Chondrocyte (in vitro differentiated cells): Measurements from ENCODE around the gene ZNF664. TPM values are rescaled to one million over a fixed set of nuclear protein-coding genes. Genes with fewer than 3 reads are reported as not detected.

ENCODE experiments used
- DNase-seq: peaks from one replicate; pipeline ENCODE4 v3.0.0; 2021; ENCODE audit warnings: mixed read lengths, low spot score
- H3K27ac Mint-ChIP-seq: one replicate; pipeline ENCODE4 v1.8.0; 2021; ENCODE audit warnings: mild to moderate bottlenecking, moderate library complexity, mixed read lengths; ENCODE audit not compliant: unreplicated experiment
- H3K27me3 Mint-ChIP-seq: 2 replicates; pipeline ENCODE4 v1.8.0; 2021; ENCODE audit warnings: low read depth, mixed read lengths
- H3K36me3 Mint-ChIP-seq: 2 replicates; pipeline ENCODE4 v1.8.0; 2021; ENCODE audit warnings: low read depth, mixed read lengths
- H3K4me1 Mint-ChIP-seq: 2 replicates; pipeline ENCODE4 v1.8.0; 2021; ENCODE audit warnings: low read depth, mild to moderate bottlenecking, mixed read lengths
- H3K4me3 Mint-ChIP-seq: one replicate; pipeline ENCODE4 v1.8.0; 2021; ENCODE audit warnings: mild to moderate bottlenecking, moderate library complexity, mixed read lengths; ENCODE audit not compliant: unreplicated experiment
- H3K9me3 Mint-ChIP-seq: 2 replicates; pipeline ENCODE4 v1.8.0; 2021; ENCODE audit warnings: low read depth, mixed read lengths
- total RNA-seq: library from RNA; stranded (reverse); gene quantifications from 3 replicates; pipeline ENCODE4 v1.2.1, GENCODE V29; 2021
- TF ChIP-seq, protein P1 (sequence below): fragments of 200-600 bp; sonication (generic); IDR thresholded peaks from 2 replicates; pipeline ENCODE4 v1.5.0; 2021; ENCODE audit warnings: antibody characterized with exemption, mild to moderate bottlenecking, moderate library complexity

ZNF664 gene
- total RNA-seq, 1 donor from 2014 or later = 88.0 TPM

DNA sequence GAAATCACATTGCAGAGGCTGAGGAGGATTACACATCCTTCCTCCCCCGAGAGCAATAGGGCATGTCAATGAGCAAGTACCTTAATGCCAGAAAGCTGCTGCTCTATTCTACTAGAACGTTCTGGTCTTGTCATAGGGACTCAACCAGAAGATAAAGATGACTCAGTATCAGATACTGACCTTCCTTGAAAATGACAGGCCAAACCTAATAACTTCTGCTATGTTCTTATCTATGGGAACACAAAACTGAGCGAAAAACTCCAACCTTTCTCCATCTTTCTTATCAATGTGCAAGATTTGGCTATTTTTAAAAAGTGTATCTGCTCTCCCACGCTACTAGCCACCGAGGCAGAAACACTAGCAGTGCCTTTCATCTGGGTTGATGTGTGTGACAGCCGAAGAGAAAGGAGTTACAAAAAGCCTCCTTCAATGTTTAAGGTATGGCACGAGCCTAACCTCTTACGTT lies 5.9 kb upstream of the ZNF664 start:
- H3K36me3 Mint-ChIP-seq = no peaks in the 10 kb centered on the region
- TF ChIP-seq, protein P1, sequence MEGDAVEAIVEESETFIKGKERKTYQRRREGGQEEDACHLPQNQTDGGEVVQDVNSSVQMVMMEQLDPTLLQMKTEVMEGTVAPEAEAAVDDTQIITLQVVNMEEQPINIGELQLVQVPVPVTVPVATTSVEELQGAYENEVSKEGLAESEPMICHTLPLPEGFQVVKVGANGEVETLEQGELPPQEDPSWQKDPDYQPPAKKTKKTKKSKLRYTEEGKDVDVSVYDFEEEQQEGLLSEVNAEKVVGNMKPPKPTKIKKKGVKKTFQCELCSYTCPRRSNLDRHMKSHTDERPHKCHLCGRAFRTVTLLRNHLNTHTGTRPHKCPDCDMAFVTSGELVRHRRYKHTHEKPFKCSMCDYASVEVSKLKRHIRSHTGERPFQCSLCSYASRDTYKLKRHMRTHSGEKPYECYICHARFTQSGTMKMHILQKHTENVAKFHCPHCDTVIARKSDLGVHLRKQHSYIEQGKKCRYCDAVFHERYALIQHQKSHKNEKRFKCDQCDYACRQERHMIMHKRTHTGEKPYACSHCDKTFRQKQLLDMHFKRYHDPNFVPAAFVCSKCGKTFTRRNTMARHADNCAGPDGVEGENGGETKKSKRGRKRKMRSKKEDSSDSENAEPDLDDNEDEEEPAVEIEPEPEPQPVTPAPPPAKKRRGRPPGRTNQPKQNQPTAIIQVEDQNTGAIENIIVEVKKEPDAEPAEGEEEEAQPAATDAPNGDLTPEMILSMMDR = no peak
- H3K4me1 Mint-ChIP-seq = peaks cover 50% of the 10 kb centered on the region
- H3K9me3 Mint-ChIP-seq = no peaks in the 10 kb centered on the region
- DNase-seq = no peak
- no peak overlapping the region for H3K4me3 Mint-ChIP-seq
- H3K27ac Mint-ChIP-seq = no peak overlapping the region
- H3K27me3 Mint-ChIP-seq = no peaks in the 10 kb centered on the region

GRCh38 chr12:123971449-123971769 lies 1.6 kb upstream of the ZNF664 start:
- H3K27me3 Mint-ChIP-seq = no peaks in the 10 kb centered on the region
- TF ChIP-seq, protein P1 = no peak
- no peaks in the 10 kb centered on the region for H3K9me3 Mint-ChIP-seq
- no peak for DNase-seq
- H3K36me3 Mint-ChIP-seq = peaks cover 5% of the 10 kb centered on the region
- H3K4me3 Mint-ChIP-seq = peak overlapping the region; percentile 89
- H3K4me1 Mint-ChIP-seq = peaks cover 67% of the 10 kb centered on the region
- H3K27ac Mint-ChIP-seq = peak overlapping the region; percentile 94

- peak overlapping the region; percentile 94 for H3K27ac Mint-ChIP-seq
- no peaks in the 10 kb centered on the region for H3K9me3 Mint-ChIP-seq
- H3K27me3 Mint-ChIP-seq = no peaks in the 10 kb centered on the region
- peak overlapping the region; percentile 89 for H3K4me3 Mint-ChIP-seq
- peaks cover 5% of the 10 kb centered on the region for H3K36me3 Mint-ChIP-seq
- TF ChIP-seq, protein P1 = no peak
- DNase-seq = no peak
- peaks cover 65% of the 10 kb centered on the region for H3K4me1 Mint-ChIP-seq
These were observed 1.1 kb upstream of the ZNF664 start for GRCh38 chr12:123971770-123972456.

- no peak for DNase-seq
- no peaks in the 10 kb centered on the region for H3K9me3 Mint-ChIP-seq
- H3K27me3 Mint-ChIP-seq = no peaks in the 10 kb centered on the region
- H3K36me3 Mint-ChIP-seq = peaks cover 5% of the 10 kb centered on the region
- TF ChIP-seq, protein P1 = no peak
- H3K4me3 Mint-ChIP-seq = peak overlapping the region; percentile 92
- H3K4me1 Mint-ChIP-seq = peaks cover 52% of the 10 kb centered on the region
- peak overlapping the region; percentile 94 for H3K27ac Mint-ChIP-seq
These were observed 732 bp downstream of the ZNF664 start for GRCh38 chr12:123973552-123974341.

GRCh38 chr12:123976227-123976826 lies 3.3 kb downstream of the ZNF664 start:
- Mint-ChIP-seq H3K27ac (no peak overlapping the region), H3K9me3 (no peaks in the 10 kb centered on the region), H3K27me3 (no peaks in the 10 kb centered on the region), H3K36me3 (peaks cover 8% of the 10 kb centered on the region), H3K4me1 (peaks cover 27% of the 10 kb centered on the region), H3K4me3 (no peak overlapping the region)
- TF ChIP-seq, protein P1 = no peak
- no peak for DNase-seq
